NCI-H226 (cell line): ENCODE results near the gene TTYH1.

Experiments used
- DNase-seq: peaks from one replicate; pipeline ENCODE4 v3.0.0-alpha.2; 2015

Gene TTYH1

DNA sequence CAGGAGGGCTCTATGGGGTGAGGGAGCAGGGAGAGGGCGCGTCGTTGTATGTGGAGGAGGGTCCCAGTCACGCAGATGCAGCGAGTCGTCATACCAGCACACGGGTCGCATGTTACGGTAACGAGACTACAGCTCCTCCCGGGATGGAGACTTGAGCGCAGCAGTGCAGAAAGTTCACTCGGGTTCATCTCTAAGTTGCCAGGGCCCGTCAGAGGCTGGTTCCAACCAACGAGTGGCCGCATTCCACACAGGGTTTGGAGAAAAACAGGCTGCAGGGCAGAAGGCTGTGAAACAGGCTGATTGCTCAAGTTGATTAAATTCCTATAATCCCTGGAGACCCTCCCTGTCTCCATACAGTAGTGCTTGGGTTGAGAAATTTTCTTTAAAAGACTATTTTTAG is 21.9 kb upstream of the TTYH1 start:
- no peak for DNase-seq

DNA sequence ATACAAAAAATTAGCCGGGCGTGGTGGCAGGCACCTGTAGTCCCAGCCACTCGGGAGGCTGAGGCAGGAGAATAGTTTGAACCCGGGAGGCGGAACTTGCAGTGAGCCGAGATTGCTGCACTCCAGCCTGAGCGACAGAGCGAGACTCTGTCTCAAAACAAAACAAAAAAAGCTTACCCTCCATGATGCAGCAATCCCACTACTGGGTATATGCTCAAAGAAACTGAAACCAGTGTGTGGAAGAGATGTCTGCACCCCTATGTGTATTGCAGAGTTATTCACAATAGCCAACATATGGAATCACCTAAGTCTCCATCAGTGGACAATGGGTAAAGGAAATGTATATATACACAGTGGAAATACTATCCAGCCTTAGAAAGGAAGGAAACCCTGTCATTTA is 19.6 kb upstream of the TTYH1 start:
- DNase-seq, result no peak

DNA sequence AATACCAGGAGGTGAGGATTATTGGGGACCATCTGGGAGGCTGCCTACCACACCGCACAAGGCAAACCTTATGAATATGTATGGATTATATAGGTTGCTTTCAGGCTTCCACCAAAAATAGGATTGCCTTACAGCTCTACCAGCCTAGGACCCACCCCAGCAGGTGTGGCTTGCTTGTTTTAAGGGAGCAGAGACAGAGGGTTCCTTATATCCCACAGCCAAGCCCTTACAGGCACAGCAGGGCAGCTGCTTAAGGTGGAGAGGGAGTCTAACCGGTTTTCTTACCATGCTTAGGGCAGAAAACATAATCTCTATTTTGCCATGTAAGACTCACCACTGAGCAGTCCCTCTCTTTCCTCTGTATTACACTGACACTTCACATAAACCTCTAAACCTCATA is 16.1 kb upstream of the TTYH1 start:
- DNase-seq, result no peak

DNA sequence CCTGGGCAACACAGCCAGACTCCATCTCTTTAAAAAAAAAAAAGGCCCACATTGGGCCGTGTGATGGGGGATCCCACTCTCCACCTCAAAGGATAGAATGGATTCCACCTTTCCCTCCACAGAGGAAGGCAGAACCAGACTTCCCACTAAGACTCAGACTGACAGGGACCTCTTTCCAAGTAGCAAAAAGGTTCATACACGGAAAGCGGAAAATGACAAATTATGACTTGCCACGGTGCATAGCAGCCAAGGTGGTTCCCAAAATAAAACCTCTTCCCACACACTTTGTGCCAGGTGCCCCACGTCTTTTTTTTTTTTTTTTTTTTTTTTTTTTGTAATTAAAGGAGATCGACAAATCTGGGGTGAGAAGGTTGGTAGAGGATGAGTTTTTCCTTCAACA is 14.4 kb upstream of the TTYH1 start:
- DNase-seq, result no peak

DNA sequence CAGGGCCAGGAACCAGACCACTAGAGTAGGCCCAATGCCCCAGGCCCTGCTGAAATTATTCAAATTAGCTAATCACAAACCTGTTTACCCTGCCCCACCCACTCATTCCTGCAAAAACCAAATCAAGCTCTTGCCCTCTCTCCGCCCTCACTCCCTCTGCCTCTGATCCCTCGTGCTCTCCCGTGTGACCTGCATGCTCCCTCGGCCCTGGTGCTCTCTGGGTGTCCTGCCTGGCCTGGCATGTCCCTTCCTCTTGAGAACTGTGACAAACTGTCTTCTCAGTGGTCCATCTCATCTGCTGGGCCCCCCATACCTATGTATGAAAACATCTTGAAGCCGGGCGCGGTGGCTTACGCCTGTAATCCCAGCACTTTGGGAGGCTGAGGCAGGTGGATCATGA is 12.2 kb upstream of the TTYH1 start:
- no peak for DNase-seq

DNA sequence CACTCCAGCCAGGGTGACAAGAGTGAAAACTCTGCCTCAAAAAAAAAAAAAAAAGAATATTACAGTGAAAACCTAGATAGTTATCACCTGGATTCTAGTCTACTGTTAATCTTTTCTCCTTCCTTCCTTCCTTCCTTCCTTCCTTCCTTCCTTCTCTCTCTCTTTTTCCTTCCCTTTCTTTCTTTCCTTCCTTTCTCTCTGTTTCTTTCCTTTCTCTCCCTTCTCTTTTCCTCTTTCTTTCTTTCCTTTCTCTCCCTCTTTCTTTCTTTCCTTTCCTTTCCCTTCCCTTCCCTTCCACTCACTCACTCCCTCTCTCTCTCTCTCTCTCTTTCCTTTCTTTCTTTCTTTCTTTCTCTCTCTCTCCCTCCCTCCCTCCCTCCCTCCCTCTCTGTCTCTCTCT is 9.6 kb upstream of the TTYH1 start:
- DNase-seq, result no peak

DNA sequence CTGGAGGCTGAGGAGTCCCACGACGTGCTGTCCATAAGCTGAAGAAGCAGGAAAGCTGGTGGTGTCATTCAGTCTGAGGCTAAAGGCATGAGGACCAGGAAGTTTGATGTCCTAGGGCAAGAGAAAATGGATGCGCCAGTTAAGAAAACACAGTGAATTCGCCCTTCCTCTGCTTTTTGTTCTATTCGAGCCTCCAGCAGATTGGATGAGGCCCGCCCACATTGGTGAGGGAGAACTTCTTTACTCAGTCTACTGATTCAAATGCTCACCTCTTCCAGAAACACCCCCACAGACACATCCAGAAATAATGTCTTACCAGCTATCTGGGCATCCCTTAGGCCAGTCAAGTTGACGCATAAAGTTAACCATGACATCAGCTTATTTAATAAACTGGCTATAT is 7.5 kb upstream of the TTYH1 start:
- DNase-seq, result no peak

DNA sequence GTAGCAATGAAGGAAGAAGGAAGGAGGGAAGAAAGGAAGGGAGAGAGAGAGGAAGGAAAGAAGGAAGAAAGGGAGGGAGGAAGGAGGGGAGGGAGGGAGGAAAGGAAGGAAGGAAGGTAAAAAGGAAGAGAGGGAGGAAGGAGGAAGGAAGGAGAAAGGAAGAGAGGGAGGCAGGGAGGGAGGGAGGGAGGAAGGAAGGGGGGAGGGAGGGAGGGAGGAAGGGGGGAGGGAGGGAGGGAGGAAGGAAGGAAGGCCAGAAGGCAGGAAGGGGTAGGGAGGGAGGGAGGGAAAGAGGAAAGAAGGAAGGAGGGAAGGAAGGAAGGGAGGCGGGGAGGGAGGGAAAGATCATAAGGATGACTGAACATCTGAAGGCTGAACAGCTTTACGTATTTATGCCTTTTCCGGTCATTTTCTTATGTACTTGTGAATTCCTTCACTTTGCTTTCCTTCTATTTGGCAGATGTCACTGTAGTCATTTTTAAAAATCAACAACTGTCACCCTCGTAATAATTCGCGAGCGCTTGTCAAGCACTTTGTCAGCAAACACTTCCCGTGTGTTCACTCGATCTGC is 6.7 kb upstream of the TTYH1 start:
- DNase-seq, result no peak

DNA sequence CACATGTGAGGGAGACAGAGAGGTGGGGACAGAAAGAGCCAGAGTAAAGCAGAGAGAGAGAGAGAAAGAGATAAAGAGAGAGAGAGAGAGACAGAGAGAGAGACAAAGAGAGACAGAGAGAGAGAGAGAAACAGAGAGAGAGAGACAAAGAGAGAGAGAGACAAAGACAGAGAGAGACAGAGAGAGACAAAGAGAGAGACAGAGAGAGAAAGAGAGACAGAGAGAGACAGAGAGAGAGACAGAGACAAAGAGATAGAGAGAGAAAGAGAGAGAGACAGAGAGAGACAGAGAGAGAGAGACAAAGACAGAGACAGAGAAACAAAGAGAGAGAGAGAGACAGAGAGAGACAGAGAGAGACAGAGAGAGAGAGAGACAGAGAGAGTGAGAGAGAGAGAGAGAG is 4.2 kb upstream of the TTYH1 start:
- no peak for DNase-seq

DNA sequence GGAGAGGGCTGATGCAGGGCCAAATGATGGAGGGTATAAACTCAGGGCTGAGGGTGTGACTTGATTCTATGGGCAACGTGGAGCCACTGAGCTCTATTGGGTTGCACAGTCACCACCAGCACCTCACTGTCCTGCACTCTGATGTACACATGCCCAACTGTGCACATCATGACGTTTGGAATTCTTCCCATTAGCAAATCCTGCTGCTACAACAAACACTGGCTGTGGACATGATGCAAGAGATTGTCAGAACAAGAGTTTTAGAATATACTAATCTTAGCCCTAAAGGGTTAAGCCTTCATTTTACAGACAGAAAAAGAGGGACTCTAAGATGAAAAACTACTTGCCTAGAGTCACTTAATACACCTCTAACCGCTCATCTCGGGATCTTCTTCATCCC is 2.4 kb upstream of the TTYH1 start:
- DNase-seq, result no peak

DNA sequence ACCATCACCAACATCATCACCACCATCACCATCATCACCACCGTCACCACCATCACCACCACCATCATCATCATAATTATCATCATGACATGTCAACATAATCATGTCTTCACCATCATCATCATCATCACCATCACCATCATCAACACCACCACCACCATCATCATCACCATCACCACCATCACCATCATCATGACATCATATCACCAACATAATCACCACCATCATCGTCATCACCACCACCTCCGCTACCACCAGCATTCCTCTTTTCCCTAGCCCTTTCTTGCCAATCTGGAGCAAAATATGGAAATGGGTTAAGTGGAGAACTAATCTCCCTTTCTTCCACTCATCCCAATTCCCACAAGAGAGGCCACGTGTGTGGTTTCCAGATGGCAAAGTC is 1.1 kb upstream of the TTYH1 start:
- no peak for DNase-seq

DNA sequence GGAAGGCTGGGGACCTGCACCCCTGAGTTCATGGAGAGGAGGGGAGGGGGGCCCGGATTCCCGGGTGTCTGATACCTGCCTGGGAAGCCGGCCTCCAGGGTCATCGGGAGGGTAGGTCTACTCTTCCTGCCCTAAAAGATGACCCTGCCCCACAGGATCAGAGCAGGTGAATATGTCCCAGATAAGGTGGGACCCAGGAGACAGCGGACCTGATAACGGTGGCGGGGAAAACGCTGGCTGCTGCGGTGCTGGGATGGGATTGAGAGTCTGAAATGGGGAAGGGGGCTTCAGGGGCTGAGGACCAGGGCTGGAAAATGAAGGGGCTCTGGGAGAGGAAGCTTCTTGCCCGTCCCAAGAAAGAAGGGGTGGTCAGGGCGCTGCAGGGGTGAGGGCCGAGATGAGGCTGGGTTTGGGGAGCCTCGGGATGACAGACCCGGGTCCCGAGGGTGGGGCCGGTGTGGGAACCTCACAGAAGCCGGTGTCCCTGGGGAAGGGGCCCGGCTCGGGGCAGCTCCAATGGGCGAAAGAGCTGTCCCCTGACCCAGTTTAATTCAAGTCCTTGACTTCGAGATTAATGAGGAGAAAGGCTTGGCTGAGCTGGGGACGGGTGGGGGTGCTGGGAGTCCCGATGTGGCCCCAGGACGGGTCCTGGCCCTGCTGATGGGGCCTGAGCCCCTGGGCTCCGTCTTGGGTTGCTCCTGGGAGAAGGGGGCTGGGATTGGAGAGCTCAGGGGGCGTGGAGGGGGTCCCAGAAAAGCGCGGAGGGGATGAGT is 823 bp downstream of the TTYH1 start:
- no peak for DNase-seq

DNA sequence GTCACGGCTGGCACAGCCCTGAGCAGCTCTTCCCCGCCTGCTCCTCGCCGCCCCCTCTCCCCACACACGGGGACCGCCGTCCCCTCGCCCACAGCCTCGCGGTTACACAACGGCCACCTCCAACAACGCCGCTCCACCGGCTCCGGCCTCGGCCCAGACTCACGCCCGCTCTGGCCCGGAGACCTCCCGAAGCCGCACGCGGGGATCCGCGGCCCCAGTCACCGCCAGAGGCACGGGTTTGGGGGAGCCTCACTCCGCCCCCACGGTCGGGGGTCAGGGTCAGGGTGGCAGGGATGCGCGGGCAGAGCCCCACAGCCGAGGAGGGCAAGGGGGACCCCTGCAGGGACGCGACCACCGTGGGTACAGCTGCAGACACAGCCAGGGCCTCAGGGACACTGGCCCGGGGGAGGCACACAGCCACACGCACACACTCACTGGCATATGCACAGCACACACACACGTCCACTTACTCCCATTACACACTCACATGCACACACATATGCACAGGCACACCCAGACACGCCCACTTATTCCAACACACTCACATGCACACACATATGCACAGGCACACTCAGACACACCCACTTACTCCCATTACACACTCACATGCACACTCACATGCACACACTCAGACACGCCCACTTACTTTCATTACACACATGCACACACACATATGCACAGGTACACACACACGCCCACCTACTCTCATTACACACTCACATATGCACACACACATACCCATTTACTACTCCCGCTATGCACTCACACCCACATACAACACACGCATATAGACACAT is 1.6 kb downstream of the TTYH1 start:
- DNase-seq, result no peak

DNA sequence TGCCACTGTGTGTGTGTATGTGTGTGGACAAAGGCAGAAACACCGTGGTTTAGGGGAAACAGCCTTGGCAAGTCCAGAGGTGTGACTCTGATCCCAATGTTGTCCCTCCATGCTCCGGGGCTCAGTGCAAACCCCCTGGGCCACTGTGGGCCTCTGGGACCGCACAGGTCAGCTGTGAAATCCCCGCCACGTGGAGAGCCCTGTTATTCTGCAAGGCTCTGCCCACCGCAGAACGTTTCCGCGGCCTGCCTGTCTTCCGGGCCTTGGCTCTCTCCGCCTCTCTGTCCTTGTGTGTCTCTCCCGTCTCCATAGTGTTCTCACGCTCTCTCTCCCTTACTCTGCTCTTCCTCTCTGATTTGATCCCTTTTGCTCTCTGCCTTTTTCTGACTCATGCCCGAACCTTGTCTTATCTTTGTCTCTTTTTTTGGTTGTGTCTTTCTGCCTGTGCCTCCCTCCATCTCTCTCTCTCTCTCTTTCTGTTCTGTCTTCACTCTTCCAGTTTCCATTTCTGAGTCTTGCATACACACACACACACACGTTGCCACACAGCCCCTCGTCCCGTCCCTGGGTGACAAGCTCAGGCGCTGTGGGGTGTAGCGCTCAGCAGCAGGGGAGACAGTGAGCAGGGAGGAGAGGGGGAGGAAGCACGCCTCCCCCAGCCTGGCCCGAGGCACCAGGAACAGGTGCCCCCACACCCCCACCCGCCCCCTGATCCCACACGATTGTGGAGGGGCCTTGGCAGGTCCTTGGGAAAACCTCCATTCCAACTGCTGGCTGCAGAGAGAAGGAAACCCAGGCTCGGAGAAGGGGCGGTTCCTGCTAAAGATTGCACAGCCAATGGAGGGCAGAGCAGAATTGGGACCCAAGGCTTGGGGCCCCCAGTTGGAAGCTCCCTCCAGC is 3.0 kb downstream of the TTYH1 start:
- no peak for DNase-seq

DNA sequence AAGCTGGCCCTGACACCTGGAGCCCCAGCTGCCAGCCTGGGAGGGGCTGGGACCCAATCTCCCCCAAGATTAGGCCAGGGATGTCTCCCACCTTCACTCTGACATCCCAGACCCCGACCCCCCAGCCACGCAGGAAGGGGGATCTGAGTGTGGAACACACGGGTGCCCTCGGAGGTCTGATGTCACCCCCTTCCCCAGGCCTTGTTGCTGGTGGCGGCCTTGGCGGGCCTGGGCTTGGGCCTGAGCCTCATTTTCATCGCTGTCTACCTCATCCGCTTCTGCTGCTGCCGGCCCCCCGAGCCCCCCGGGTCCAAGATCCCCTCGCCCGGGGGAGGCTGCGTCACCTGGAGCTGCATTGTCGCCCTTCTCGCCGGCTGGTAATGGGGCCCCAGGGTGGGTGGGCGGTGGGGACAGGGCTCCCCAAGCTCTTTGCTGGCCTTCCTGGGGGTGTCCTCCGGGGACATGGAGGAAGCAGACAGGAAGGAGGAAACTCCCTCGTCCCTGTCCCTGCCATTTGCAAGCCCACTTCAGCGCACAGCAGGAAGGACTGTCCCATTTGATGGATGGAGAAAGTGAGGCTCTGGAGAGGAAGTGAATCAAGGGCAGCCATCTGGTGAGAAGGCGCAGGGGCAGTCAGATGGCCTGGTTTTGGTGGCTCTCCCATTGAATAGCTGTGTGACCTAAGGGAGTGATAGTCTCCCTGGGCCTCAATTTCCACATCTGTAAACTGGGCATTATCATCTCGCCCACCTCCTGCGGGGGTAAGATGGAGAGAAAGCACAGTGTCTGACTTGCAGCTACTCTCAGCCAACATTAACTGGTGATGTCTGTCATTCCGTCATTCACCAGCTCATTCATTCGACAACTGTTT is 3.9 kb downstream of the TTYH1 start:
- DNase-seq, result no peak

DNA sequence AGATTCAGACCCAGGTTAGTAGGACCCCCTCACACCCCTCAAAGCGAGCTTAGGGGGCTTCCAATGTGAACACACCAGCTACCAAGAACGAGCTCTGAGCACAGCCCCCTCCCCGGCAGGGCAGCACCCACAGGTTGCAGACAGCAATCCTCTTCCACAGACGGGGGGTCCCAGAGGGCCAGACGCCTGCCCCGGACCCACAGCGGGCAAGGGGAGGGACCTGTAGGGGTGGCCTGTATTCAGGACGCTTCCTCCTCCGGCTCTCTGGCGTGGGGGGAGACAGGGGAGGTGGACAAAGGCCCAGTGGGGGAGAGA is 4.8 kb downstream of the TTYH1 start:
- no peak for DNase-seq

DNA sequence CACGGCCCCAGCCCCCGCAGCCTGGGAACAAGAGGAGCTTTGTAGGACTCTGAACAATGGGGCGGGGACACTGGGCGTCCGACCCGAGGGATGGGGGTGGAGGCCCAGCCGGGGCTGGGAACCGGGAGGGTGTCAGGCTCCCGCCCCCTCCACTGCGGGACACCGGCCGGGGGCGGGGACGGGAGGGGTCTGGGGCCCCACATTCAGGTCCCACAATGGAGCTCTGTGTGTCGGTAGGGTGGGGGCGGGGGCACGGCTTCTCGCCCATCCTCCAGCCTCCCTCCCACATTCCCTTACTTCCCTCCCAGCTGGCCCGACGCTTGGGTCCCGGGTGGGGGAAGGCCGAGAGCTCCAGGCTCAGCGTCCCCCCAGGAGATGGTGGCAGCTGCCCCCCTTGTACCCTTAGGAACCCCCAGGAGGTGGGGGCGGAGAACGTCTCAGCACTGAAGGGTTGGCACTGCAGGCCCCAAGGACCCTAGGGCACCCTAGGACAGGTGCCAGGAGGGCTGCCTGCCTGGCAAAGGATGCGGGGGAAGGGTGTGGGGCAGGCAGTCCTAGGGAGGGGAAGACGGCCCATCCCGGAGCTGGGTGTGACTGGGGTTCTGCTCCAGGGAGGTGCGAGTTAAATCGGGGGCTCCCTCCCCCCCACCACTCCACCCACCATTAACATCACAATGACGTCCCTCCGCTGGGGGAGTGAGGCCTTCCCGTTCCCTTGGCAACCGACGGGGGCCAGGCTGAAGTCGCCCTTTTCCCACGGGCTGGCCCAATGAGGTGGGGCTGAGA is 5.3 kb downstream of the TTYH1 start:
- DNase-seq, result no peak

DNA sequence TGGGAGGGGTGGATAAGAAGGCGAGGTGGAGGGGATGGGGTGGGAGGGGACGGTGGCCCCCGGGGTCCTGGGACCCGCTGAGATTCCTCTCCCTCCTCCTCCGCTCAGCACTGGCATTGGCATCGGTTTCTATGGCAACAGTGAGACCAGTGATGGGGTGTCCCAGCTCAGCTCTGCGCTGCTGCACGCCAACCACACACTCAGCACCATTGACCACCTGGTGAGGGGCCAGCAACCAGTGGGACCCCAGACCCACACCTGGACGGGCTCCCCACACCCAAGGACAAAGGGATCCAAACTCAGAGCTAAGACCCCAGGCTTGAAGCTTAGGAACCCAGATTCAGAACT is 5.9 kb downstream of the TTYH1 start:
- no peak for DNase-seq

DNA sequence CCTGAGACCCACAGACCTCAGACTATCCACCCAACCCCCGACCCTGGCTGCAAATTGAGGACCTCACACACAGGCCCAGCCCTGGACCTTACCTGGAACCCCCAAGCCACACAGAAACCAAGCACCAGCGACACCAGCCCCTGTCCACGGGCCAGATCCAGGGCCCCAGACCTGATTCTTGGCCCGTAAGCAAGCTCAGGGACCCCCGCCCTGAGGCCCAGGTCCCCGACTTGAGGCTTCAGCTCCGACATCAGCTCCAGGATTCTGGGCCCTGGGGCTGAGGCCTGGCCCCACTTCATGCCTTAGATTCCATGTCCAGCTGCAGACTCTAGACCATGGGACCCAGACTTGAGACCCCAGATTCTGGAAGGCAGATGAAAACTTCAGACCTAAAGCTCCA is 6.3 kb downstream of the TTYH1 start:
- DNase-seq, result no peak

DNA sequence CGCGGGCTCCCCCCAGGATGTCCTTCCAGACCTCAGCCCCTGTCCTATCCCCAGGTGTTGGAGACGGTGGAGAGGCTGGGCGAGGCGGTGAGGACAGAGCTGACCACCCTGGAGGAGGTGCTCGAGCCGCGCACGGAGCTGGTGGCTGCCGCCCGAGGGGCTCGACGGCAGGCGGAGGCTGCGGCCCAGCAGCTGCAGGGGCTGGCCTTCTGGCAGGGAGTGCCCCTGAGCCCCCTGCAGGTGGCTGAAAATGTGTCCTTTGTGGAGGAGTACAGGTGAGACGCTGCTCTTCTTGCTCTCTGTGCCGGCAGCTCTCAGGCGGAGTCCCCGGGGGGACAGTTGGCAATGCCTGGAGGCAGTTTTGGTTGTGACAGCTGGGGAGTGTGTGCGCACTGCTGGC is 6.9 kb downstream of the TTYH1 start:
- no peak for DNase-seq

DNA sequence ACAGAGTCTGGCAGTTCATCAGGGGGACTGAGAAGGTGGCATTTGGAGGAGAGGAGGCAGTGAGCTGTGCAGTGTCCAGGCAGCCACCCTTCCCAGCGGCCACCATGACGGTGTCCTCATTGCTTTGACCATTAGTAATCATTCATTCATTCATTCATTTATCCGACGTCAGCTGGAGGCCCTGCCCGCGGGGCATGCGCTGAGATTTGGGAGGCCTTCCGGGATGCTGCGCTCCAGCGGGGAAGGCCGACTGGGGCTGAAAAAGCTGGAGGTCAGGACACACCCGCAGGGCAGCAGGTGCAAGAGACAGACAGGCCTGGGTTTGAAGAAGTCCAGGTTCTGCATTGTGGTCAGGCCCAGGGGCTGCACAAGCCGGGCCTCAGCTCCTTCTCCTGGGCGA is 8.9 kb downstream of the TTYH1 start:
- no peak for DNase-seq
